H54 (cell line): Measurements from ENCODE around the gene RBBP8.
A peak's percentile ranks its signal among the peaks of the same experiment; 100 is the strongest.

Experiments used
- DNase-seq: peaks from one replicate; pipeline ENCODE4 v3.0.0; 2011; ENCODE audit warnings: low spot score, mixed read lengths; ENCODE audit not compliant: insufficient read length
- FAIRE-seq: peaks from 3 replicates; lab custom pipeline; 2011; peaks lifted over from hg19 to GRCh38; lab: Jason Lieb, UNC
- POLR2A ChIP-seq: IDR thresholded peaks from 2 replicates; pipeline ENCODE4 v1.6.1; 2011; ENCODE audit warnings: low read depth, mild to moderate bottlenecking, low read length

RBBP8 gene

DNA sequence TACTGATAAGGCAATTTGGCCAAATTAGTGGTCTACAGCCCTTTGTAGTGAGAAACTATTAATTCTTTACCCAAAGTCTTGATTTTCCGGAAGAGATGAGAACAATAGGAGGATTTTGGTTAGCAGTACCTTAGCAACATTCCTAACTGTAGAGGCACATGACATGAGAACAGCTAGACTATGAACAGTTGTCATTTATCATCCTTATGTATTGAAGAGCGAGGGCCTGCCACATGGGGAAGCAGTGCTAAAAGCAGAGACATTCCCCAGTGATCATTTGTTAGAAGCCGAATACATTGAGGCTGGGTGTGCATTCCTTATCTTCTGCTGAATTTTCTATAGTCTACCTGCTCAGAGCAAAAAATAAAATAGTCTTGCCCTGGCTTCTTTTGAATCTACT is 65.2 kb downstream of the RBBP8 start:
- no peak for FAIRE-seq
- TF ChIP-seq POLR2A = no peak
- DNase-seq = no peak

DNA sequence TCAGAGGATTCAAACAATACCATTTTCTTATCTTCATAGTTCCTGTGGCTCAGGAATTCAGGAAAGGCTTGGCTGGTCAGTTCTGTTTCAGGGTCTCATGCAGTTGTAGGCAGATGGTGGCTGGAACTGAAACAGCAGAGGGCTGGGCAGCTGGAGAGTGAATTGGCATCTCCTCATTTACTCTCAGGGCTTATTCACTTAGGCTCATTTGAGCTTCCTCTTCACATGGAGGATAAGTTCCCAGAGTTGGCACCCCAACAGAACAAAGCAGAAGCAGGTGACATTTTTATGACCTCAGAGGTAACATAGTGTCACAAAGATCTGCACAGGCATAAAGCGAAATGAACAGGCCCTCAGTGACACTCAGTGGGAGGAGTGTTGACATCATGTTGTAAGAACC is 66.1 kb downstream of the RBBP8 start:
- DNase-seq (no peak), FAIRE-seq (no peak)
- no peak for TF ChIP-seq POLR2A

DNA sequence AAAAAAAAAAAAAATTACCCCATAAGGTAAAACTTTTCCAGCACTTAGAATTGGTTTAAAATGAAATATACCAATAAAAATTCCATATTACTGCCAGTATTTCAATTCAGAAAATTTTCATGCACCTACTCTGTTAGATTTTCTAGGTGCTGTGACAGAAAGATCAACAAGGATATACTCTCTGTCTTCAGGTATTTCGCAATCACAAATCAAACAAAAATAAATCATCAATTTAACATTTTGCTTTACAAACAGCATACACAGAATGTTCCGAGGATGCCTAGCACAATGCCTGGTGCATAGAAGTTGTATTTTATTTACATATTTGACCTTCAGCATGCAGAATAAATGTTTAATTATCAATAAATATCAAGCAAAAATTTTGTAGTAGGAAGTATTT is 66.5 kb downstream of the RBBP8 start:
- FAIRE-seq = no peak
- TF ChIP-seq POLR2A = no peak
- no peak for DNase-seq

DNA sequence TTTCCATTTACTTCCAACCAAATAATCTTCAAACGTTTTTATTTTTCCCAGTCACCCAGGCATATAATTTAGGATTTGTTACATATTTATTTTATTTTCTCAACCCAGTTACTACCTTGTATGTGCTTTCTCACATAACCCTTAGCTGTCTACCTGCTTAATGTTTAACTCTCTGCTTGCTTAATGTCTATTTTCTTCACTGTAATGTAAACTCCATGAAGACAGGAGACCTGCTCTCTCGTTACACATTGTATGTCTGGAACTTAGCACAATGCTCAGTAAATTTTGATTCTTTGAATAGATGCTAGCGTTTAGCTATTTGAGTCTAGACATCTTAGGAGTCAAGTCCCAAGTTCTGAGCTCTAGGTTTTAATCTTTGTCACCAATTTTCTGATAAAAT is 70.2 kb downstream of the RBBP8 start:
- DNase-seq (no peak), FAIRE-seq (no peak)
- no peak for TF ChIP-seq POLR2A

DNA sequence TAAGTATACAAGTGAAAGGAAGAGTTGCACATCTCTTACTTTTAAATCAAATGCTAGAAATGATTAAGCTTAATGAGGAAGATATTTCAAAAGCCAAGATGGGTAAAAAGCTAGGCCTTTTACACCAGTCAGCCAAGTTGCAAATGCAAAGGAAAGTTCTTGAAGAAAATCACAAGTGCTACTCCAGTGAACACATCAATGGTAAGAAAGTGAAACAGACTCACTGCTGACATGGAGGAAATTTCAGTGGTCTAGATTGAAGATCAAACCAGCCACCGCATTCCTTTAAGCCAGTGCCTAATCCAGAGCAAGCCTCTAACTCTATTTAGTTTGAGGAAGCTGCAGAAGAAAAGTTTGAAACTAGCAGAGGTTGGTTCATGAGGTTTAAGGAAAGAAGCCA is 79.1 kb downstream of the RBBP8 start:
- FAIRE-seq (no peak), DNase-seq (no peak)
- TF ChIP-seq POLR2A = no peak

DNA sequence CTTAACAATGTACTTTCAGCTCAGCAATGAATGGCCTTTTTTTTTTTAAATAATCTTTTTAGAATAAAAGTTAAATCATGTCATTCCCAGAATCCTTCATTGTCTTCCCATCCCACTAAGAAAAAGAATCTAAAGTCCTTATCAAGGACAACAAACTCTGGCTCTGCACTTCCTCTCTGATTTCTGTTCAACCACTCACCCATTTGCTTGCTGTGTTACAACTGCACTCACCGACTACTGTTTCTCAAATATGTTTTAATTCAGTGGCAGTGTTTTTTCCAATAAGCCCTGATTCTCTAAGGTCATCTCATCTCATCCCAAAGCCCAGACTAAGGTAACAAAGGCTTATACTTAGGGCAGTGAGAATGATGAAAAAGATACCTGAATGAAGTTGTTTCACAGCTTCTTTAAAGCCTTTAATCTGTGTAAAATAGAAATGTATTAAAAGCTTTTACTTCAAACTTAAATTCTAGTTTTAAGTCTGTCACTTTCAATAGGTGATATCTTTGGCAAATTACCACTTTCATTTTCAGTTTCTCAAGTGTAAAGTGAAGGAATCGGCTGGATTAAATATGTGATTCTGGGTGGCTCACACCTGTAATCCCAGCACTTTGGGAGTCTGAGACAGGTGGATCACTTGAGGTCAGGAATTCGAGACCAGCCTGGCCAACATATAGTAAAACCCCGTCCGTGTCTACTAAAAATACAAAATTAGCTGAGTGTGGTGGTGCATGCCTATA is 87.6 kb downstream of the RBBP8 start:
- TF ChIP-seq POLR2A = no peak
- DNase-seq = no peak
- FAIRE-seq = no peak

DNA sequence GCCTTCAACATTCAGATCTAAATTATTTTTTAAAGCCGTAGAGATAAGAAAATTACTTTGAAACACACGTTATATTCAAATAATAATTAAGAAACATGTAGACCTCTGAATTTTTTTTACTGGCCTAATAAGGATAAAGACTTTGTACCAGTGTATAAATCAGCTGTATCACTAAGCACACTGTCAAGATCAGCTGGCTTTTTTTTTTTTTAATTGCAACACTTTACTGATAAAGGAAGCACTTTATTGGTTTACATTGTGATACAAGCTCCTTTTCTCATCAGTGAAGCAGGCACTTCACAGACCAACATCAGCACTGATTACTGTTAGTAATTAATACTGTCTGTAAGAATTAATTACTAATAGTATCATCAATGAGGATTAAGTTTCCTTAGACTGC is 88.5 kb downstream of the RBBP8 start:
- FAIRE-seq = no peak
- TF ChIP-seq POLR2A = no peak
- DNase-seq = no peak

DNA sequence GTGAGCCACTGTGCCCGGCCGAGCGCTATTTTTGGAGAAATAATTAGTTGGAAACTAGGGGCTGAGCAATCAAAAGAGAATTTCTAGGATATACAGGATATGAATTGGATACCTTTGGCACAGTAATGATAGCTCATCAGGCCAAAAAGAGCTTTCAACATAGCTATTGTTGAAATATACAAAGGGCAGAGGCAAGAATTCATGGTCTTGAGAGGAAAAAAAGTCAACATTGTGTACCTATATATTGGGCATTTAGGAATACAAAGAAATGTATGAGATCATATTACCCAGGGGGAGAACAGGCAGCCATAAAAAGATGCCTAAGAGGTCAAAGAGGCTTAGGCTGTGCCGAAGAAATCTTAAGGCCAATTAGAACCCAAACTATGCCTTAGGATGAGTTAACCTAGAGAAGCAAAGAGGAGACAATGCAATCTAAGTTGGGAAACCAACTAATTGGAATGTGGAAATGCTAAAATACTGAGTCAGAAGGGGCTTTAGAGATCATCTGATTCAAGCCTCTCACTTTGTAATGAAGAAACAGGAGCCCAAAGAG is 99.0 kb downstream of the RBBP8 start:
- DNase-seq = no peak
- peak; percentile 41 for FAIRE-seq
- no peak for TF ChIP-seq POLR2A

DNA sequence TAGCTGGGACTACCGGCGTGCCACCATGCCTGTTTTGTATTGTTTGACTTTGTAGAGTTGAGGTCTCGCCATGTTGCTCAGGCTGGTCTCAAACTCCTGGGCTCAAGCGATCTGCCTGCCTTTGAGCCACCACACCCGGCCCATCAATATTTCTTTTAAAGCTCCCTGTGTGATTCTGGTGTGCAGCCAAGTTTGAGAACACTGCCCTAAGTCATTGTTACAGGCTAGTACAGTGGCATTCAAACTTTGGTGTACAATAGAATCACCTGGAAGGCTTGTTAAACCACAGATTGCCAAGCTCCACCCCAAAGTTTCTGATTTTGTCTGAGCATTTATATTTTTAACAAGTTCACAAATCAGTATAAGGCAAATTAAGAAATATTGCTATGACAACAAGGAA is 99.9 kb downstream of the RBBP8 start:
- DNase-seq (no peak), FAIRE-seq (no peak)
- no peak for TF ChIP-seq POLR2A

DNA sequence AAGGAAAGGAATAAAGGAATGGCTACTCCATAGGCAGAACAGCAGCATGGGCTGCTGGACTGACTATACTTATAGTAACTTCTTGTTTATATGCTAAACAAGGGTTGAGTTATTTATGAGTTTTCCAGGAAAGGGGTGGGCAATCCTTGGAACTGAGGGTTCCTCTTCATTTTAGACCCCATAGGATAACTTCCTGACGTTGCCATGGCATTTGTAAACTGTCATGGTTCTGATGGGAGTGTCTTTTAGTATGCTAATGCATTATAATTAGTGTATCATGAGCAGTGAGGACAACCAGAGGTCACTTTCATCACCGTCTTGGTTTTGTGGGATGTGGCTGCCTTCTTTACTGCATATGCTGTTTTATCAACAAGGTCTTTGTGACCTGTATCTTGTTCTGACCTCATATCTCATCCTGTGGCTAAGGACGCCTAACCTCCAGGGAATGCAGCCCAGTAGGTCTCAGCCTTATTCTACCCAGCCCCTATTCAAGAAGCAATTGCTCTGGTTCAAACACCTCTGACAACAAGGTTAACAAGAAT is 103.6 kb downstream of the RBBP8 start:
- FAIRE-seq = no peak
- DNase-seq = no peak
- TF ChIP-seq POLR2A = no peak

DNA sequence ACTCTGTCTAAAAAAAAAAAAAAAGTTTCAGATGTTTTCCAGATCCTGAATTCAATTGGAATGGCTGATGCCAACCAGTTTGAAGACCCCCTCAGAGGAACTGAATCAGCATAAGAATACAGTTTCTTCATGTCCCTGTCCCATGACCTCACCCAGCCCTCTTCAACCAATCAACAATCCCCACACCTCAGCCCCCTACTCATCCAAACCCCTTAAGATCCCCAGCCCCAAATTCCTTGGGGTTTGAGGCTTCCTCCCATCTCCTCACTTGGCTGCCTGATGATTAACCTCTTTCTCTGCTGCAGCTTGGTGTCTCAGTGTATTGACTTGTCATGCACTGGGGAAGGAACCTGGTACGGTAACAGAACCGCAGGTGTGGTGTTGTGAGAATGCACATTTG is 104.5 kb downstream of the RBBP8 start:
- no peak for TF ChIP-seq POLR2A
- FAIRE-seq (no peak), DNase-seq (no peak)

DNA sequence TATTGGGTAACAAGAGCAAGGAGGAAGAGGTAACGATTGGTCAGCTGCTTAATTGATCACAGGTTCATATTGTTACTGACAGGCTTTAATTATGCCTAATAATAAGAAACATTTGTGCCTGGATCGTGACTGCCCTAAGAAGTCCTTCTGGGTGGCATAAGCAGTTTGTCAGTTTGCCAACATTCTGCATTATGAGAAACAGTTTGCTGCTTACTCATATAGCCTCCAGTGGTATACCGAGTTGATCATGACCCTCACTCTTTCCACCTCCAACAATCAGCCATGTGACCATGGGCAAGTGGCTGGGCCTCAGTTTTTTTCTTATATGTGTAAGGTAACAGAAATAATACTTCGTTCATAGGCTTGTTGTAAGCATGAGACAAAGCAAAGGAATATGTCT is 105.6 kb downstream of the RBBP8 start:
- DNase-seq = no peak

DNA sequence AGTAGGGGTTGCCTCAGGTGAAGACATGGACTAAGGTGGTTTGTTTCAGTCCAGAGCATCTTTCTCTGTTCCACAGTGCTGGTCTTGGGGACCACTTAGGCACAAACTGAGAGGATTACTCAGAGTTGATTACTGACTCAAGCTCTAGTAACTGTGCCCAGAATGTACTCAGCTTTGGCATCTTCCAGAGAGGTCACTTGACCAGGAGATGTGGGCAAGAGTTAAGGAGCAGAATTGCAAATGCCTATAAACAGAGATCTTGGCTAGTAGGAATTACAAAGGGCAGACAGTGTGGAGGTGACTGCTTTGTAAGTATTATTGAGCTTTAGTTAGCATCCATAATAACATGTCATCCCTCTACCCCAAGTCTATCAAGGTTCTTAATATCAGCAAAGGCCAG is 109.0 kb downstream of the RBBP8 start:
- no peak for DNase-seq
- no peak for TF ChIP-seq POLR2A
- FAIRE-seq = no peak

More for the DNA sequence above, 105.6 kb downstream of the RBBP8 start:
- FAIRE-seq = no peak
- no peak for TF ChIP-seq POLR2A

DNA sequence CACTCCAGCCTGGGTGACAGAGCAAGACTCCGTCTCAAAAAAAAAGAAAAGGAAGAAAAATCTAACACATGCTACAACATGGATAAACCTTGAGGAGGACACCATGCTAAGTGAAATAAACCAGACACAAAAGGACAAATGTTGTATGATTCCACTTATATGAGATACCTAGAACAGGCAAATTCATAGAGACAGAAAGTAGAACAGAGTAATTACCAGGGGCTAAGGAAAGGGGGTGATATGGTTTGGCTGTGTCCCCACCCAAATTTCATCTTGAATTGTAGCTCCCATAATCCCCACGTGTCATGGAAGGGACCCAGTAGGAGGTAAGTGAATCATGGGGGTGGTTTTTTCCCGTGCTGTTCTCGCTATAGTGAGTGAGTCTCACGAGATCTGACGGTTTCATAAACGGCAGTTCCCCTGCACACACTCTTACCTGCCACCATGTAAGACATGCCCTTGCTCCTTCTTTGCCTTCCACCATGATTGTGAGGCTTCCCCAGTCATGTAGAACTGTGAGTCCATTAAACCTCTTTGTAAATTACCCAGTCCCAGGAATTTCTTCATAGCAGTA is 110.8 kb downstream of the RBBP8 start:
- no peak for TF ChIP-seq POLR2A
- FAIRE-seq = no peak

More for the DNA sequence above, 110.8 kb downstream of the RBBP8 start:
- no peak for DNase-seq
